ENCODE data around the gene SINHCAF. TPM values are rescaled to one million over a fixed set of nuclear protein-coding genes. Genes with fewer than 3 reads are reported as not detected.

SINHCAF gene
- total and polyA plus RNA-seq, 9 of the 15 experiments (the other 6 are each of a cell fraction or from before 2014, with no cell fraction given): 73.2 to 185 (median 110) TPM

DNA sequence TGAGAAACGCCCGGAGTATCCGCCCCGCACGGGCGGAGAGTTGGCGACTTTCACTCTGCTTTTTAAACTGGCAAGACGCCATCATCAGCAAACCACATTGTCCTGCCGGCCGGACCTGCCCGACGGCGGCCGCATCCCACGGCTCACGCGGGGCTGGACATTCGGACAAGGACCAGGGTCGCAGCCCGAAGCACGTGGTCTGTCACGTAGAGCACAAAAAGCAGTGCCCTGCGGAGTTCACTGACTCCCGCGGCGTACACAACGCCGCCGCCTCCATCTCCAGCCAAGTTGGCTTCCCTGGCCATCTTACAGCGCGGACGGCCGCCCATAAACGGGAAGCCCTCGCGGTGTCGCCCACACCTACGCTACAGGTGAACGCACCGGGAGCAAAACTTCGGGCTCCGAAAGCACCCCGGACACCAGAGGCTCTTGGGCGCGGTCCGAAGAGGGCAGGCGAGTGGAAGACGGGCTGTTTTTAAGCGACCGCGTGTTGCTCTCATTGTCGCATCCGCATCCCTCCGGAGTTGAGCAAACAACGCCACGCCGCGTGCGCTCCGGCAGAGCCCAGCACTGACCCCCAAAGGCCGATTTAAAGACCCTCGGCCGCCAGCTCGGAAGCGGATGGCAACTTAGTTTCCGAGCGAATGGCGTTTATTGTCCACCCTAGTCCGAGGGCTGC, 966 bp downstream of the SINHCAF start (continued):
- TF ChIP-seq SMAD4 (CRISPR knock-in tag; conservative IDR thresholded peaks at IDR 0.05) (no peak), RNF2 (IDR thresholded peaks at IDR 0.05) (0 out of 2 replicates have a peak, but pooled peaks have one; percentile 14), ELF2 (CRISPR knock-in tag; IDR thresholded peaks at IDR 0.05) (0 out of 2 replicates have a peak, but pooled peaks have one; percentile 12), ZNF224 (CRISPR knock-in tag; IDR thresholded peaks at IDR 0.05) (no peak), ZNF316 (IDR thresholded peaks at IDR 0.05) (no peak), MGA (IDR thresholded peaks at IDR 0.05) (peak; percentile 78), RFX7 (CRISPR knock-in tag; IDR thresholded peaks at IDR 0.05) (no peak), MED1 (CRISPR knock-in tag; IDR thresholded peaks at IDR 0.05; ENCODE audit: borderline replicate concordance) (0 out of 2 replicates have a peak, but pooled peaks have one; percentile 76), ZNF263 (CRISPR knock-in tag; IDR thresholded peaks at IDR 0.05; ENCODE audit: borderline replicate concordance) (no peak; the same call in 1 of the 2 replicates), JUN (IDR thresholded peaks at IDR 0.05; ENCODE audit: borderline replicate concordance, low read depth, low read length) (no peak), JUN (CRISPR knock-in tag; IDR thresholded peaks at IDR 0.05; ENCODE audit: borderline replicate concordance) (peak; percentile 81), USF2 (CRISPR knock-in tag; IDR thresholded peaks at IDR 0.05) (peak; percentile 16; the same call in 1 of the 2 replicates), NCOR1 (IDR thresholded peaks at IDR 0.05) (no peak)
- TF ChIP-seq, protein P1, sequence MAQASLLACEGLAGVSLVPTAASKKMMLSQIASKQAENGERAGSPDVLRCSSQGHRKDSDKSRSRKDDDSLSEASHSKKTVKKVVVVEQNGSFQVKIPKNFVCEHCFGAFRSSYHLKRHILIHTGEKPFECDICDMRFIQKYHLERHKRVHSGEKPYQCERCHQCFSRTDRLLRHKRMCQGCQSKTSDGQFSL (CRISPR knock-in tag; IDR thresholded peaks at IDR 0.05): peak; percentile 45; the same call in 1 of the 2 replicates
- TF ChIP-seq, protein P1 (tag; IDR thresholded peaks at IDR 0.05): no peak

All from K562 (cell line).